ENCODE data around the gene MATCAP1. TPM values are rescaled to one million over a fixed set of nuclear protein-coding genes. Genes with fewer than 3 reads are reported as not detected.

The MATCAP1 gene
- total RNA-seq, 1 experiment from 2014 or later, result 36.5 TPM

GRCh38 chr16:67198238-67198734, 14.5 kb upstream of the MATCAP1 start:
- H3K27me3 Mint-ChIP-seq (ENCODE audit: unreplicated experiment), result no peaks in the 10 kb centered on the region
- H3K4me3 Mint-ChIP-seq (ENCODE audit: low read depth, unreplicated experiment), result no peak overlapping the region
- H3K9me3 Mint-ChIP-seq (ENCODE audit: low read depth, unreplicated experiment), result no peaks in the 10 kb centered on the region
- TF ChIP-seq, protein P1, sequence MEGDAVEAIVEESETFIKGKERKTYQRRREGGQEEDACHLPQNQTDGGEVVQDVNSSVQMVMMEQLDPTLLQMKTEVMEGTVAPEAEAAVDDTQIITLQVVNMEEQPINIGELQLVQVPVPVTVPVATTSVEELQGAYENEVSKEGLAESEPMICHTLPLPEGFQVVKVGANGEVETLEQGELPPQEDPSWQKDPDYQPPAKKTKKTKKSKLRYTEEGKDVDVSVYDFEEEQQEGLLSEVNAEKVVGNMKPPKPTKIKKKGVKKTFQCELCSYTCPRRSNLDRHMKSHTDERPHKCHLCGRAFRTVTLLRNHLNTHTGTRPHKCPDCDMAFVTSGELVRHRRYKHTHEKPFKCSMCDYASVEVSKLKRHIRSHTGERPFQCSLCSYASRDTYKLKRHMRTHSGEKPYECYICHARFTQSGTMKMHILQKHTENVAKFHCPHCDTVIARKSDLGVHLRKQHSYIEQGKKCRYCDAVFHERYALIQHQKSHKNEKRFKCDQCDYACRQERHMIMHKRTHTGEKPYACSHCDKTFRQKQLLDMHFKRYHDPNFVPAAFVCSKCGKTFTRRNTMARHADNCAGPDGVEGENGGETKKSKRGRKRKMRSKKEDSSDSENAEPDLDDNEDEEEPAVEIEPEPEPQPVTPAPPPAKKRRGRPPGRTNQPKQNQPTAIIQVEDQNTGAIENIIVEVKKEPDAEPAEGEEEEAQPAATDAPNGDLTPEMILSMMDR (IDR thresholded peaks at IDR 0.05; ENCODE audit: unreplicated experiment), result peak; percentile 86
- intact Hi-C loops (cut with micrococcal nuclease; ENCODE audit: unreplicated experiment), result no loop called here
- CTCF ChIA-PET, result interaction anchor here (0.6 to 2.9 kb wide), 13 partner anchors 13 to 244 kb away, joined by 3 to 9 read pairs (median 5); partner anchors contain the start of genes FHOD1 and TMEM208
- H3K27ac Mint-ChIP-seq (ENCODE audit: unreplicated experiment), result peak overlapping the region; percentile 76
- H3K4me1 Mint-ChIP-seq (ENCODE audit: low read depth, unreplicated experiment), result peaks cover 36% of the 10 kb centered on the region
- BruUV-seq (replicated peaks), result no TSS peak
- peak; percentile 83 for DNase-seq
- peaks cover 94% of the 10 kb centered on the region for H3K36me3 Mint-ChIP-seq (ENCODE audit: insufficient read depth, unreplicated experiment)

DNA sequence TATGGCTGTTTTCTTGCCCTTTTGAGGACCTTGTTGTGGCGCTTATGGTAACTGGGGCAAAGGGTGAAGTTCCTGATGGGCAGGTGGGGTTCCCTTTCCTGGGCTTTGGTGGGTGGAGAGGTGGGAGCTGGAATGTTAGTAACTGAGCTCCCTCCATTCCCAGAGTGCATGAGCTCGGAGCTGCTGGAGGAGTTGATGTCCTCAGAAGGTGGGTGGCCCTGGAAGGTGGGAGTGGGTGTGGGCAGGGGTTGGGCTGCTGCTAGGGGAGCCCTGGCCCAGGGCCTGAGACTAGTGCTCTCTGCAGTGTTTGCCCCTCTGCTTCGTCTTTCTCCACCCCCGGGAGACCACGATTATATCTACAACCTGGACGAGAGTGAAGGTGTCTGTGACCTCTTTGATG, 13.9 kb upstream of the MATCAP1 start:
- Mint-ChIP-seq H3K9me3 (ENCODE audit: low read depth, unreplicated experiment) (no peaks in the 10 kb centered on the region), H3K36me3 (ENCODE audit: insufficient read depth, unreplicated experiment) (peaks cover 94% of the 10 kb centered on the region), H3K27me3 (ENCODE audit: unreplicated experiment) (no peaks in the 10 kb centered on the region), H3K4me1 (ENCODE audit: low read depth, unreplicated experiment) (peaks cover 38% of the 10 kb centered on the region), H3K4me3 (ENCODE audit: low read depth, unreplicated experiment) (no peak overlapping the region), H3K27ac (ENCODE audit: unreplicated experiment) (no peak overlapping the region)
- BruUV-seq (replicated peaks), result no TSS peak
- DNase-seq, result no peak
- CTCF ChIA-PET, result interaction anchor here (0.6 to 2.9 kb wide), 11 partner anchors 12 to 244 kb away, joined by 3 to 9 read pairs (median 5); partner anchors contain the start of genes FHOD1 and TMEM208
- TF ChIP-seq, protein P1 (IDR thresholded peaks at IDR 0.05; ENCODE audit: unreplicated experiment), result no peak
- intact Hi-C loops (cut with micrococcal nuclease; ENCODE audit: unreplicated experiment), result no loop called here

GRCh38 chr16:67196881-67197280, 13.1 kb upstream of the MATCAP1 start:
- BruUV-seq (replicated peaks), result no TSS peak
- Mint-ChIP-seq H3K27ac (ENCODE audit: unreplicated experiment) (no peak overlapping the region), H3K27me3 (ENCODE audit: unreplicated experiment) (no peaks in the 10 kb centered on the region), H3K9me3 (ENCODE audit: low read depth, unreplicated experiment) (no peaks in the 10 kb centered on the region), H3K4me3 (ENCODE audit: low read depth, unreplicated experiment) (no peak overlapping the region), H3K36me3 (ENCODE audit: insufficient read depth, unreplicated experiment) (peaks cover 95% of the 10 kb centered on the region), H3K4me1 (ENCODE audit: low read depth, unreplicated experiment) (peaks cover 38% of the 10 kb centered on the region)
- DNase-seq, result no peak
- intact Hi-C loops (cut with micrococcal nuclease; ENCODE audit: unreplicated experiment), result no loop called here
- CTCF ChIA-PET, result interaction anchor here (2.9 kb wide), 1 partner anchor 243 kb away, joined by 7 read pairs; no protein-coding TSS in a partner anchor
- TF ChIP-seq, protein P1 (IDR thresholded peaks at IDR 0.05; ENCODE audit: unreplicated experiment), result no peak

- DNase-seq, result no peak
- Mint-ChIP-seq H3K36me3 (ENCODE audit: insufficient read depth, unreplicated experiment) (peaks cover 90% of the 10 kb centered on the region), H3K4me1 (ENCODE audit: low read depth, unreplicated experiment) (peaks cover 47% of the 10 kb centered on the region), H3K27ac (ENCODE audit: unreplicated experiment) (no peak overlapping the region), H3K9me3 (ENCODE audit: low read depth, unreplicated experiment) (no peaks in the 10 kb centered on the region), H3K4me3 (ENCODE audit: low read depth, unreplicated experiment) (no peak overlapping the region), H3K27me3 (ENCODE audit: unreplicated experiment) (no peaks in the 10 kb centered on the region)
- no TSS peak for BruUV-seq (replicated peaks)
- intact Hi-C loops (cut with micrococcal nuclease; ENCODE audit: unreplicated experiment), result no loop called here
- CTCF ChIA-PET, result interaction anchor here (0.6 to 1.0 kb wide), 2 partner anchors 8 to 180 kb away, joined by 3 to 6 read pairs; no protein-coding TSS in a partner anchor
- TF ChIP-seq, protein P1 (IDR thresholded peaks at IDR 0.05; ENCODE audit: unreplicated experiment), result no peak
Measured at GRCh38 chr16:67195676-67196075, 11.9 kb upstream of the MATCAP1 start.

Measured in Calu3 (cell line).